Caco-2 (cell line): ENCODE results near the gene RAPGEF5. TPM values are rescaled to one million over a fixed set of nuclear protein-coding genes. Genes with fewer than 3 reads are reported as not detected.

Experiments
- BruUV-seq: library from RNA; stranded (reverse); fragments of 400-500 nt; replicated peaks from 2 replicates; lab custom pipeline; 2021; lab: Mats Ljungman, UMichigan
- CTCF ChIA-PET: fragments of 300-600 bp; sonication (Branson Sonifier 250); formaldehyde crosslinking; loops from one replicate; lab custom pipeline; 2022; ENCODE audit warnings: antibody characterized with exemption; lab: Charles Lee
- POLR2A ChIA-PET: fragments of 300-600 bp; sonication (Branson Sonifier 250); formaldehyde crosslinking; loops from one replicate; lab custom pipeline; 2022; ENCODE audit warnings: antibody characterized with exemption; lab: Charles Lee
- DNase-seq, 2 experiments: peaks; one replicate each; pipeline versions ENCODE4 v3.0.0 to v3.0.0-alpha.2; 2020 to 2022
- H3K27me3 ChIP-seq: replicated peaks from 2 replicates; pipeline ENCODE4 v1.6.0; 2011; ENCODE audit warnings: low read length; ENCODE audit not compliant: control insufficient read depth, insufficient read depth
- H3K36me3 ChIP-seq: 2 replicates; pipeline ENCODE4 v1.5.1; 2011; ENCODE audit warnings: low read length; ENCODE audit not compliant: control insufficient read depth, insufficient read depth
- H3K4me1 ChIP-seq: fragments of 250-450 bp; sonication (Bioruptor Pico); 2 replicates; pipeline ENCODE4 v1.5.1; 2020; ENCODE audit warnings: mild to moderate bottlenecking
- H3K4me3 ChIP-seq: 2 replicates; pipeline ENCODE4 v1.5.1; 2011; ENCODE audit warnings: low read depth, mild to moderate bottlenecking, control low read depth, low read length
- H3K9me3 ChIP-seq: fragments of 250-450 bp; sonication (Bioruptor Pico); 2 replicates; pipeline ENCODE4 v1.5.1; 2020; ENCODE audit warnings: mild to moderate bottlenecking, moderate library complexity
- H3K27ac Mint-ChIP-seq: one replicate; pipeline ENCODE4 v1.8.0; 2022; ENCODE audit warnings: mixed read lengths; ENCODE audit not compliant: unreplicated experiment
- H3K27me3 Mint-ChIP-seq: one replicate; pipeline ENCODE4 v1.8.0; 2022; ENCODE audit warnings: mixed read lengths; ENCODE audit not compliant: insufficient read depth, unreplicated experiment
- H3K36me3 Mint-ChIP-seq: one replicate; pipeline ENCODE4 v1.8.0; 2022; ENCODE audit warnings: mild to moderate bottlenecking, mixed read lengths; ENCODE audit not compliant: insufficient read depth, unreplicated experiment
- H3K4me1 Mint-ChIP-seq: one replicate; pipeline ENCODE4 v1.8.0; 2022; ENCODE audit warnings: low read depth, mixed read lengths; ENCODE audit not compliant: unreplicated experiment
- H3K4me3 Mint-ChIP-seq: one replicate; pipeline ENCODE4 v1.8.0; 2022; ENCODE audit warnings: mild to moderate bottlenecking, moderate library complexity, mixed read lengths; ENCODE audit not compliant: unreplicated experiment
- H3K9me3 Mint-ChIP-seq: one replicate; pipeline ENCODE4 v1.8.0; 2022; ENCODE audit warnings: mixed read lengths; ENCODE audit not compliant: unreplicated experiment
- intact Hi-C: fragments of 100-400 bp; cut with micrococcal nuclease; formaldehyde crosslinking; loops from one replicate; pipeline ENCODE4 v1.10.0; 2022; ENCODE audit not compliant: unreplicated experiment
- total RNA-seq: library from RNA; stranded (reverse); gene quantifications from 2 replicates; pipeline ENCODE4 v1.2.3, GENCODE V29; 2022
- TF ChIP-seq, protein P1 (sequence below), 2 experiments: fragments of 200-600 bp in 1 of 2; IDR thresholded peaks; 1 replicate in 1 of 2; 2 replicates in 1 of 2; pipeline versions ENCODE4 v1.5.1 to v1.8.0; 2011 to 2022; ENCODE audit warnings: antibody characterized with exemption in 1 of 2, control low read depth in 1 of 2, inconsistent platforms in 1 of 2, low read depth in 1 of 2, low read length in 1 of 2, mild to moderate bottlenecking in 1 of 2, moderate library complexity in 1 of 2; ENCODE audit not compliant: insufficient read depth in 1 of 2, severe bottlenecking in 1 of 2, unreplicated experiment in 1 of 2

Gene RAPGEF5
- total RNA-seq, 1 experiment from 2014 or later: 16.9 TPM

- H3K27me3 Mint-ChIP-seq: peaks cover 3% of the 10 kb centered on the region
- intact Hi-C loops: loop anchor here (1.0 kb wide), 3 partner anchors 186 to 391 kb away; no protein-coding TSS in a partner anchor
Observed at GRCh38 chr7:22110227-22110839, 246.6 kb downstream of the RAPGEF5 start.

DNA sequence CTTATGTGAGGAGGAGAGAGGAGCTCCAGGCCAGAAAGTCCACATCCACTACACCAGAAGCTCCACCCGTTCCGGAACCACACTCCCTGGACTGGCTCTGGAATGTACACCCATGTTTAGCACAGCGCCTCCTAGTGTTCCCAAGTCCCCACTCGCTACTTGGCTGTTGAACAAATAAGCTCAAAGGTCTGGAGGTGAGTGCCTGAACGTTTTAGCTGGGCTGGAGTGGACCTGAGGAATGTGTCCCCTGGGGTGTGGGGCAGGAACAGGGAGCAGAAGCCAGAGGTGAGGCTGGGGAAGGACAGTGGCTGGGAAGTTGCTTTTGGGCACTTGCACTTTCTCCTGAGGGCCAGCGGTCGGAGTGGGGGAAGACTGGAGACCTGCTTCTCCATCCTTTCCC lies 247.2 kb downstream of the RAPGEF5 start:
- DNase-seq: peak; percentile 43 to 57
- H3K4me3 Mint-ChIP-seq: no peak overlapping the region
- no peaks in the 10 kb centered on the region for H3K9me3 Mint-ChIP-seq
- POLR2A ChIA-PET: no interaction called here
- intact Hi-C loops: loop anchor here (1.0 kb wide), 3 partner anchors 187 to 392 kb away; no protein-coding TSS in a partner anchor
- CTCF ChIA-PET: interaction anchor here (0.6 to 1.5 kb wide), 17 partner anchors 9 to 377 kb away, joined by 3 to 17 read pairs (median 3); no protein-coding TSS in a partner anchor
- H3K27me3 Mint-ChIP-seq: peaks cover 3% of the 10 kb centered on the region
- H3K9me3 ChIP-seq: no peaks in the 10 kb centered on the region; the same call in 1 of the 2 replicates
- no peaks in the 10 kb centered on the region for H3K36me3 Mint-ChIP-seq
- no peaks in the 10 kb centered on the region for H3K36me3 ChIP-seq
- H3K27me3 ChIP-seq: no peaks in the 10 kb centered on the region
- H3K4me3 ChIP-seq: no peak overlapping the region
- no peaks in the 10 kb centered on the region for H3K4me1 ChIP-seq
- no TSS peak for BruUV-seq
- no peaks in the 10 kb centered on the region for H3K4me1 Mint-ChIP-seq
- no peak overlapping the region for H3K27ac Mint-ChIP-seq
- TF ChIP-seq, protein P1, sequence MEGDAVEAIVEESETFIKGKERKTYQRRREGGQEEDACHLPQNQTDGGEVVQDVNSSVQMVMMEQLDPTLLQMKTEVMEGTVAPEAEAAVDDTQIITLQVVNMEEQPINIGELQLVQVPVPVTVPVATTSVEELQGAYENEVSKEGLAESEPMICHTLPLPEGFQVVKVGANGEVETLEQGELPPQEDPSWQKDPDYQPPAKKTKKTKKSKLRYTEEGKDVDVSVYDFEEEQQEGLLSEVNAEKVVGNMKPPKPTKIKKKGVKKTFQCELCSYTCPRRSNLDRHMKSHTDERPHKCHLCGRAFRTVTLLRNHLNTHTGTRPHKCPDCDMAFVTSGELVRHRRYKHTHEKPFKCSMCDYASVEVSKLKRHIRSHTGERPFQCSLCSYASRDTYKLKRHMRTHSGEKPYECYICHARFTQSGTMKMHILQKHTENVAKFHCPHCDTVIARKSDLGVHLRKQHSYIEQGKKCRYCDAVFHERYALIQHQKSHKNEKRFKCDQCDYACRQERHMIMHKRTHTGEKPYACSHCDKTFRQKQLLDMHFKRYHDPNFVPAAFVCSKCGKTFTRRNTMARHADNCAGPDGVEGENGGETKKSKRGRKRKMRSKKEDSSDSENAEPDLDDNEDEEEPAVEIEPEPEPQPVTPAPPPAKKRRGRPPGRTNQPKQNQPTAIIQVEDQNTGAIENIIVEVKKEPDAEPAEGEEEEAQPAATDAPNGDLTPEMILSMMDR (IDR thresholded peaks at IDR 0.05; ENCODE audit: insufficient read depth in 1 of 2, low read depth in 1 of 2, low read length in 1 of 2, severe bottlenecking in 1 of 2, unreplicated experiment in 1 of 2): peak in 1 of 2 experiments; percentile 19

More at GRCh38 chr7:22110227-22110839, 246.6 kb downstream of the RAPGEF5 start:
- TF ChIP-seq, protein P1 (IDR thresholded peaks at IDR 0.05; ENCODE audit: insufficient read depth in 1 of 2, low read depth in 1 of 2, low read length in 1 of 2, severe bottlenecking in 1 of 2, unreplicated experiment in 1 of 2): peak; percentile 75
- ChIA-PET CTCF (interaction anchor here (0.5 to 1.5 kb wide), 18 partner anchors 8 to 667 kb away, joined by 3 to 17 read pairs (median 3); no protein-coding TSS in a partner anchor), POLR2A (no interaction called here)
- no peaks in the 10 kb centered on the region for H3K36me3 Mint-ChIP-seq
- Histone ChIP-seq H3K4me3 (no peak overlapping the region), H3K27me3 (no peaks in the 10 kb centered on the region), H3K36me3 (no peaks in the 10 kb centered on the region), H3K4me1 (no peaks in the 10 kb centered on the region), H3K9me3 (no peaks in the 10 kb centered on the region; the same call in 1 of the 2 replicates)
- H3K27ac Mint-ChIP-seq: no peak overlapping the region
- no peaks in the 10 kb centered on the region for H3K4me1 Mint-ChIP-seq
- H3K4me3 Mint-ChIP-seq: no peak overlapping the region
- H3K9me3 Mint-ChIP-seq: no peaks in the 10 kb centered on the region
- peak; percentile 75 to 78 for DNase-seq
- no TSS peak for BruUV-seq

DNA sequence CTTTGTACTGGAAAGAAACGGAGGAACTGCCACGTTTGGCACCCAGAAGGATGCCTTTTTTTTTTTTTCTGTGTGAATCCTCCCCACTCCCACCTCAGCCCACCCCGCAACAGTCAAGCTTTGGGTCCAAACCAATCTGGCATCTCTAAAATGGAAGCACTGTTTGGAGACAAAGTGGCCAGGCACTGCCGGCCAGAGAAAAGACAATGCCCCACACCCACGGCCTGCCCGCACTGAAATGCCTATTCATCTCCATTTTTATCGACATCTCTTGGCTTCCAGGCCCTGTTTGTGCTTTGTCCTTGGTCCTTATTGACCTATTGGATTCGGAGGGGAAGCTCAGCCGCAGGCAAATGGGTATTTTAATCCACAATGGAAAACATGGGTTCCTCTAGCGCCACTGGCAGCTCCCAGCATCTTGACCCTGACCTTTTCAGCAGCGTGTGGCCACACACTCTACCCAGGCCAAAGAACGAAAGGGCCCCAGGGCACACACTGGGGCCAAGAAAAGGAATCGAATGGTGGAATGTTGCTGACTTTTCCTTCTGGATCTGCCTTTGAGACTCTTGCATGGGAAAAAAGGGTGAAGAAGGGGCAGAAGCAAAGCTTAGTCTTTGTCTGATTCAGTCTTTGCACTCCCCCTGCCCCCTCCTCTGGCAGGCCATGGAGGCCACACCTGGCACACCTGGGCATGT lies 248.7 kb downstream of the RAPGEF5 start:
- H3K4me1 ChIP-seq: no peaks in the 10 kb centered on the region
- H3K27me3 ChIP-seq: no peaks in the 10 kb centered on the region
- H3K36me3 Mint-ChIP-seq: no peaks in the 10 kb centered on the region
- peaks cover 3% of the 10 kb centered on the region for H3K27me3 Mint-ChIP-seq
- TF ChIP-seq, protein P1 (IDR thresholded peaks at IDR 0.05; ENCODE audit: insufficient read depth in 1 of 2, low read depth in 1 of 2, low read length in 1 of 2, severe bottlenecking in 1 of 2, unreplicated experiment in 1 of 2): no peak
- CTCF ChIA-PET: interaction anchor here (0.6 to 1.1 kb wide), 2 partner anchors 104 to 382 kb away, joined by 3 to 4 read pairs; no protein-coding TSS in a partner anchor
- no peaks in the 10 kb centered on the region for H3K9me3 Mint-ChIP-seq
- no peak for DNase-seq
- intact Hi-C loops: no loop called here
- no peaks in the 10 kb centered on the region; the same call in 1 of the 2 replicates for H3K9me3 ChIP-seq
- POLR2A ChIA-PET: no interaction called here
- H3K4me1 Mint-ChIP-seq: no peaks in the 10 kb centered on the region
- H3K4me3 Mint-ChIP-seq: no peak overlapping the region
- H3K4me3 ChIP-seq: no peak overlapping the region
- no TSS peak for BruUV-seq
- no peaks in the 10 kb centered on the region for H3K36me3 ChIP-seq
- no peak overlapping the region for H3K27ac Mint-ChIP-seq
